T-helper 2 cell treated with Interferon-gamma antibody and Interleukin-4, amounts not matched to agents 5 μg/mL and 100 μg/mL, for 36 hours (primary cell): ENCODE results near the gene TBRG4.
A peak's percentile ranks its signal among the peaks of the same experiment; 100 is the strongest.

ENCODE experiments used
- DNase-seq: peaks from one replicate; pipeline ENCODE4 v3.0.0; 2021; ENCODE audit warnings: low spot score
- H3K27ac Mint-ChIP-seq: one replicate; pipeline ENCODE4 v1.8.0; 2021; ENCODE audit warnings: mild to moderate bottlenecking, mixed read lengths
- H3K27me3 Mint-ChIP-seq: one replicate; pipeline ENCODE4 v1.8.0; 2021; ENCODE audit warnings: low read depth, mixed read lengths
- H3K36me3 Mint-ChIP-seq: one replicate; pipeline ENCODE4 v1.8.0; 2021; ENCODE audit warnings: low read depth, mixed read lengths
- H3K4me1 Mint-ChIP-seq: one replicate; pipeline ENCODE4 v1.8.0; 2021; ENCODE audit warnings: low read depth, mixed read lengths
- H3K4me3 Mint-ChIP-seq: one replicate; pipeline ENCODE4 v1.8.0; 2022; ENCODE audit warnings: mild to moderate bottlenecking, moderate library complexity, mixed read lengths
- H3K9me3 Mint-ChIP-seq: one replicate; pipeline ENCODE4 v1.8.0; 2021; ENCODE audit warnings: mixed read lengths

The TBRG4 gene

DNA sequence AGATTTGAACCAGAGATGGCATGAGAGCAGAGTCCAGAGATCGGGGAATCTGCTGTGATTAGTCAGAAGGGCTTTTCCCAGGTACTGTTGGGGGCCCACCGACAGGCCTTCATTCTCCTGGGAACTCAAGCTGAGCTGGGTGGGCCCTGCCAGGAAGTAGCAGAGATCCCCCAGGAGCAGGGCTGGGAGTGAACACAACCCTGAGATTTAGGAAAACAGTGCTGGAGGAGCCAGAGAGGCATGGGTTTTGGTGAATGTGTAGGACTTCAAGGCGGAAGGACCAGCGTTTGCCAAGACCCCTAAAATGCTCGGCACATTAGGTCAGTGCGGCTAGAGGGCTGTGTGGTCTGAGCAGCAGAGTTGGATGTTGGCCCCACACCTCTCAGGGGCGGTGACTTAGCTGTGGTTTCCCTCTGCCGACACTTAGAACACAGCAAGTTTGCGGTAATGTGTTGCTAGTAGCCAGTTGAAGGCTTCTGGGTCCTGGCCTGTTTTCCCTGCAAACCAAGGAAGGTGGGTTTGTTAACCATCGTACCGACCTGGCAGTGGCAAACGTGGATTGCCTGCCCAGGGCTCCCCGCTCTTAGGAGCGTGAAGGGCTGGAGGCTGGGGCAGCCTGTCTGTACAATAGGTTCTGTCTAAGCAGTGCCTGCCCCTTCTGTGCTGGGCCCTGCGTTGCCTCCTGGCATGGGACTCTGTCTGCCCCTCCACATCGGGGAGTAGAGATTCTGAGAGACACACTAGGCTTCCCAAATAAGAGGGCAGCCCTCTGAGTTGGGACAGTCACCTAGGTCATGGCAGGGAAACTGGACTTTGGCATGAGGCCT lies 36.8 kb downstream of the TBRG4 start:
- Mint-ChIP-seq H3K9me3 (no peaks in the 10 kb centered on the region), H3K4me1 (no peaks in the 10 kb centered on the region), H3K4me3 (no peak overlapping the region), H3K27me3 (no peaks in the 10 kb centered on the region), H3K27ac (peak overlapping the region; percentile 26), H3K36me3 (peaks cover 48% of the 10 kb centered on the region)
- no peak for DNase-seq

- Mint-ChIP-seq H3K9me3 (no peaks in the 10 kb centered on the region), H3K27me3 (no peaks in the 10 kb centered on the region), H3K27ac (no peak overlapping the region), H3K4me1 (no peaks in the 10 kb centered on the region), H3K36me3 (peaks cover 56% of the 10 kb centered on the region), H3K4me3 (no peak overlapping the region)
- DNase-seq, result no peak
These were observed 37.5 kb downstream of the TBRG4 start for GRCh38 chr7:45073786-45074527.

DNA sequence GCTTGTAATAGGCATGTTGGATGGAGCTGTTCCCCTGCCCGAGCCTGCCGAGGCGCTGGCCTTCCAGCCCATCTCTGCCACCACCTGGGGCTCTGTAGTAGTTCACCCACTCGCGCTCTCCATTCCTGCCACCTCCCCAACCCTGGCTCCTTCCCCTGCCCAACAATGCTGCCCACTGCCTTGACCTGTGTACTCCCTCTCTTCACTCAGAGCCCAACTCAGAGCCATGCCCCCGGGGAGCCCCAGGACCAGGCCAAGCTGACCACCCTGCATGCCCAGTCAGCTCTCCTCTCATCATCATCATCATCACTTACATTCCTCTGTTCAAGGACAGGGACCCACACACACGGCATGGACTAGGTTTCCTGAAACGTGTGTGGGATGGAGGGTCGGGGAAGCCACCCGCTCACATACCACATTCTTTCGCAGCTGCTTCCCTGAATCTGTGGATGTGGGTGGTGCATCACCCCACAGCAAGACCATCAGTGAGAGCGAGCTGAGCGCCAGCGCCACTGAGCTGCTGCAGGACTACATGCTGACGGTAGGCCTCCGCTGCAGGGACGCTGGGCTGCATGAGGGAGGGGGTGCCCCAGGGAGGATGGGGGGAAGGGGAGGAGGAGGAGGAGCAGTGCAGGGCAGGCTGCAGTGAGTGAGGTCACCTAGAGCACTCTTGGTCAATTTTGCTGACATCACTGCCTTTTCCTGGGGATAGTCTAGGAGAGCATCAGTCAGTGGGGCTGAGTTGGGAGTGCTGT lies 38.3 kb downstream of the TBRG4 start:
- no peaks in the 10 kb centered on the region for H3K27me3 Mint-ChIP-seq
- no peaks in the 10 kb centered on the region for H3K4me1 Mint-ChIP-seq
- no peaks in the 10 kb centered on the region for H3K9me3 Mint-ChIP-seq
- DNase-seq, result no peak
- no peak overlapping the region for H3K4me3 Mint-ChIP-seq
- H3K36me3 Mint-ChIP-seq, result peaks cover 64% of the 10 kb centered on the region
- H3K27ac Mint-ChIP-seq, result peak overlapping the region; percentile 49

DNA sequence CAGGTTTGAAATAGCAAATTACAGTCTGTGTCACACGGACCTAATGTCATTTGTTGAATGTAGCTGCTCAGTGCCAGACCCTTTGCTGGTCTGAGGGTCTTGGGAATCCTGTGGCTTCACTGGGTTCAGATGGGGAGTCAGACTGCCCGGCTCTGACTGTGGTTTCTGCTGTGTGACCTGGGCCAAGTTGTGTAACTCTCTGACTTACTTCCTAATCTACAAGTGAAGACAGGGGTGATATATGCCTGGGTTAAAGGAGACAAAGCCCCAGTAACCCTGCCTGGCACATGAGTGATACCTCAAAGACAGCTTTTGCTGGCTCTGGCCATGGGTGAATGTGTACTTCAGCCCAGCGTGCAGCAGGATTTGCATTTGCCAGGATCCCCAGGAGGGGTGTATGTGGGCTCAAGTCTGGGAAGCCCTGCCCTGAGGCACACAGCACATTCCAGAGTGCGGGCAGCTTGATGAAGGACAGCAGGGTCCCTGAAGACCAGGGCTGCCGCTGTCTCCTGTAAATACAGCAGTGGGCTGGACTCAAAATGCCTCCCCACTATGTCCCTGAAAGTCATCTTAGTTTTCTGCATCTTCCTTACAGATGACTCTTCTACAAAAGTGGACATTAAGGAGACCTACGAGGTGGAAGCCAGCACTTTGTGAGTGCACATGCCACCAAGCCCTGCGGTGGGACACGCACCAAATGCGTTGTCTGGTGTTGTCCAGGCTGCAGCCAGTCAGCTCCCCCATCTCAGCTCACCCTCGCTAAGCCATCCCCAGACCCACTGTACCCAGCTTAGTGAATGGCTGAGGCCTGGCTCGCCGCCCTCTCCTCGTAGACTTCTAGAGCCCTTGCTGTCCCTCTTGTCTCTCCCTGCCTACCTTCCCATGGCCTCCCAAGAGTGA lies 39.1 kb downstream of the TBRG4 start:
- H3K4me3 Mint-ChIP-seq, result no peak overlapping the region
- peaks cover 2% of the 10 kb centered on the region for H3K4me1 Mint-ChIP-seq
- H3K27me3 Mint-ChIP-seq, result no peaks in the 10 kb centered on the region
- H3K9me3 Mint-ChIP-seq, result no peaks in the 10 kb centered on the region
- peak overlapping the region; percentile 5 for H3K27ac Mint-ChIP-seq
- no peak for DNase-seq
- H3K36me3 Mint-ChIP-seq, result peaks cover 71% of the 10 kb centered on the region

GRCh38 chr7:45071528-45071927 lies 40.0 kb downstream of the TBRG4 start:
- Mint-ChIP-seq H3K4me1 (peaks cover 2% of the 10 kb centered on the region), H3K27ac (no peak overlapping the region), H3K9me3 (no peaks in the 10 kb centered on the region), H3K36me3 (peaks cover 73% of the 10 kb centered on the region), H3K4me3 (no peak overlapping the region), H3K27me3 (no peaks in the 10 kb centered on the region)
- DNase-seq, result no peak

- Mint-ChIP-seq H3K4me3 (no peak overlapping the region), H3K4me1 (peaks cover 5% of the 10 kb centered on the region), H3K36me3 (peaks cover 76% of the 10 kb centered on the region), H3K9me3 (no peaks in the 10 kb centered on the region), H3K27me3 (no peaks in the 10 kb centered on the region), H3K27ac (no peak overlapping the region)
- no peak for DNase-seq
These were observed 41.2 kb downstream of the TBRG4 start for GRCh38 chr7:45070254-45070642.

DNA sequence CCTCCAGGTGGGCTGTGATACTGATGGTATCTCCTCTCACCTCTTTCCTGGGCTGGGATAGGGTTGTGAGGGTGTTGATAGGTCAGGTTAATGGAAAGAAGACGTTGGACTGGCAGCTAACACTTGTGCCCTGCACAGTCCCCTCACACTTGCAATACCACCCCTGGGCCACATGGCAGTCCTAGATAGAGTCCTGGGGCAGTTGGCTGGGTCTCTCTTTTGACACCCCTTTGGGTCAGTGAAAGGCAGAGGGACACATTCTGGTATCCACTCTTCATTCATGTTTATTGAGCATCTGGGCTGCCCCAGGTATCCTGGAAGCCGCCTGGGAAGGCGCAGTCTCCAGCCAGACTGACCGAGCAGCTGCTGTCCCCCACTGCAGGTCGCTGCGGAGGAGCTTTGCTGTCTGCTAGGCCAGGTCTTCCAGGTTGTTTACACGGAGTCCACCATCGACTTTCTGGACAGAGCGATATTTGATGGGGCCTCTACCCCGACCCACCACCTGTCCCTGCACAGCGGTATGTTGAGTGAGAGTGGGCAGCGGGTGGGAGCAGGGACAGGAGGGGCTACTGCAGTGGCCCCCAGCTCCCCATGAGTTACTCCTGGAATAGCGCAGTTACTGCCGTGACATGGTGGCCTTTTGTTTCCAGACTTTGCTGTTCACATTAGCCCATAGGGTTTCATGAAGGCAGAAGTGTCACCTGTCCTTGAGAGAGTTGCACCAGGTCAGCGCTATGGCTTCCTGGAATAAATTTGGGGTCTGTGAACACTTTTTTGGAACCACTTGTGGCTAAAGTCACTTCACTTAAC lies 41.8 kb downstream of the TBRG4 start:
- H3K4me1 Mint-ChIP-seq, result peaks cover 5% of the 10 kb centered on the region
- H3K4me3 Mint-ChIP-seq, result no peak overlapping the region
- no peaks in the 10 kb centered on the region for H3K27me3 Mint-ChIP-seq
- H3K36me3 Mint-ChIP-seq, result peaks cover 70% of the 10 kb centered on the region
- H3K9me3 Mint-ChIP-seq, result no peaks in the 10 kb centered on the region
- no peak overlapping the region for H3K27ac Mint-ChIP-seq
- no peak for DNase-seq

- Mint-ChIP-seq H3K27ac (peak overlapping the region; percentile 52), H3K9me3 (no peaks in the 10 kb centered on the region), H3K27me3 (no peaks in the 10 kb centered on the region), H3K36me3 (peaks cover 71% of the 10 kb centered on the region), H3K4me3 (peak overlapping the region; percentile 9), H3K4me1 (peaks cover 8% of the 10 kb centered on the region)
- DNase-seq, result no peak
These were observed 43.1 kb downstream of the TBRG4 start for GRCh38 chr7:45068236-45069023.

DNA sequence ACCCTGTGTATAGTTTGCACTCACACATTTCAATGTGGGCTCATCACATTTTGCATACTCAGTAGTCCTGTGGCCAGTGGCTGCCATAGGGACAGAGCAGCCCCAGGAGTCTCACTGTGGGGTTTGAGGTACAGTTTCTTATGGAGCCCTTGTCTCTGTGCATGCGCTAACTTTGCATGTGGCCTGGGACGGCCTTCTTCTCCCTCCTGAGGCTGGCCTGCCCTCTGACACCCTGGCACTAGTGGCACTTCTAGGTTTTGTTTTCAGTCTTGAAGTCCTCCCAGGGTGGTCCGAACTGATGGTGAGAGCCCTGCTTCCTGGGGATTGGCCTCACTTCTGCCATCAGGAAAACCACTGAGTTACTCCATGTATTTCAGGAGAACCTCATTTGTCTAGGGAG lies 43.9 kb downstream of the TBRG4 start:
- H3K27ac Mint-ChIP-seq, result peak overlapping the region; percentile 31
- peaks cover 10% of the 10 kb centered on the region for H3K4me1 Mint-ChIP-seq
- H3K36me3 Mint-ChIP-seq, result peaks cover 66% of the 10 kb centered on the region

GRCh38 chr7:45066409-45066808 lies 45.1 kb downstream of the TBRG4 start:
- Mint-ChIP-seq H3K27ac (no peak overlapping the region), H3K27me3 (no peaks in the 10 kb centered on the region), H3K4me3 (no peak overlapping the region), H3K36me3 (peaks cover 69% of the 10 kb centered on the region), H3K9me3 (no peaks in the 10 kb centered on the region), H3K4me1 (peaks cover 21% of the 10 kb centered on the region)
- DNase-seq, result no peak

More for the DNA sequence above, 43.9 kb downstream of the TBRG4 start:
- H3K27me3 Mint-ChIP-seq, result no peaks in the 10 kb centered on the region
- H3K4me3 Mint-ChIP-seq, result no peak overlapping the region
- DNase-seq, result no peak
- no peaks in the 10 kb centered on the region for H3K9me3 Mint-ChIP-seq

DNA sequence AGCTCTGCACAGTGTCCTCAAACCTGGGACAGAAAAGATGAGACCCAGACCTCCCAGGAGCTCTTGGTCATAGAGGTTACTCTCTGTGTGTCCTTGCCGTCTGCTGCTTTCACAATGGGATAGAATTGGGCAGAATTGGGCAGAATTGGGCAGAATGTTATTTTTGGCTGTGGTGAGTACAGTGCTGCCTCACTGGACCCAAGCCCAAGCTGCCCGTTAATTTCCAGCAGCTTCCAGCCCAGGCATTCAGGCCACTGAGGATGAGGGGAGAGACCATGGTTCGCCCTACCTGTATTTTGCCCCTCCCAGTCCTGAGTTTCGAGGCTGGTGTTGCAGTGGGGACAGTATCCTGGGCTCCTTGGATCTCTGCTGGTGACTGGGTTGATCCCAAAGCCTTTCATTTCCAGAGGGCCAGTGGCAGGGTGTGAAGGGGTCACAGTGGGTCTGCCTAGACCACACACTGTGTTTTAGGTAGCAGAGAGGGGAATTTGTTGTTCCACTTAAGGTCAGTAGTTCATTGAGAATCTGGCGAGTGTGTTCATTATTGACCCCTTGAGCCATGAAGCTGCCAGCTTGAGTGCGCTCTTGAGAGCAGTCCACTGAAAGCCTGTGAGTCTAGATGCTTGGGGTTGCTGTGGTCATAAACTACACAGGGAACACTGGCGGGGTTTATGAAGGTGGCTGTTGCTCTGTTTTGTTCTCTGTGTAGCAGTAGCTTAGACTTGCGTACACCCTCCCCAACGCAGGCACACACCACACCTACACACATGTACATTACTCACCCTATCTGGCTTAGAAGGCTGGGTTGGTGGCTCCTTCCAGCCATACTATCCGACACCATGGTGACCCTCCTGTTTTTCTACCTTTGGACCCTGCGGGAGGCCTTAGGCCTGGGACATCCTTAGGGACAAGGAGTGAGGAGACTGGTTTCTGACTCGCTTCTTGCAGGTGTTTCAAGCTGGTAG lies 46.2 kb downstream of the TBRG4 start:
- Mint-ChIP-seq H3K4me3 (no peak overlapping the region), H3K4me1 (peaks cover 30% of the 10 kb centered on the region), H3K27ac (peak overlapping the region; percentile 15), H3K27me3 (no peaks in the 10 kb centered on the region), H3K9me3 (no peaks in the 10 kb centered on the region), H3K36me3 (peaks cover 72% of the 10 kb centered on the region)
- DNase-seq, result no peak
